H1 (cell line): Measurements from ENCODE around the gene ERMARD. TPM values are rescaled to one million over a fixed set of nuclear protein-coding genes. Genes with fewer than 3 reads are reported as not detected.

Source experiments
- CTCF ChIA-PET: fragments of 300-600 bp; sonication (Branson Sonifier 250); formaldehyde crosslinking; loops from one replicate; lab custom pipeline; 2021; ENCODE audit not compliant: partially characterized antibody; lab: Charles Lee
- POLR2A ChIA-PET: fragments of 300-600 bp; sonication (Branson Sonifier 250); formaldehyde crosslinking; loops from one replicate; lab custom pipeline; 2021; ENCODE audit warnings: inconsistent platforms; ENCODE audit not compliant: partially characterized antibody; lab: Charles Lee
- DNase-seq, 2 experiments: peaks; one replicate each; pipeline versions ENCODE4 v3.0.0 to v3.0.0-alpha.2; 2010 to 2022; ENCODE audit warnings: low spot score in 2 of 2, low read depth in 1 of 2, mixed read lengths in 1 of 2
- FAIRE-seq: peaks from 2 replicates; lab custom pipeline; 2011; peaks lifted over from hg19 to GRCh38; lab: Jason Lieb, UNC
- H2AFZ ChIP-seq: 2 replicates; pipeline ENCODE4 v1.8.1; 2012; ENCODE audit warnings: low read length, inconsistent platforms
- H2AK5ac ChIP-seq: 2 replicates; pipeline ENCODE4 v1.6.1; 2013; ENCODE audit warnings: low read depth, low read length
- H2BK120ac ChIP-seq: replicated peaks from 2 replicates; pipeline ENCODE3; 2013; ENCODE audit warnings: low read depth, low read length, inconsistent platforms
- H2BK12ac ChIP-seq: 2 replicates; pipeline ENCODE4 v1.6.1; 2013; ENCODE audit warnings: low read depth, low read length
- H2BK15ac ChIP-seq: 2 replicates; pipeline ENCODE4 v1.6.1; 2013; ENCODE audit warnings: low read length
- H2BK20ac ChIP-seq: 2 replicates; pipeline ENCODE4 v1.6.1; 2013; ENCODE audit warnings: low read length
- H2BK5ac ChIP-seq: 2 replicates; pipeline ENCODE4 v1.6.1; 2013; ENCODE audit warnings: low read depth, low read length
- H3K14ac ChIP-seq: 2 replicates; pipeline ENCODE4 v1.6.1; 2013; ENCODE audit warnings: inconsistent platforms; ENCODE audit not compliant: insufficient read length
- H3K18ac ChIP-seq: 2 replicates; pipeline ENCODE4 v1.6.1; 2013; ENCODE audit warnings: low read length; ENCODE audit errors: extremely low read depth
- H3K23ac ChIP-seq: 2 replicates; pipeline ENCODE4 v1.6.1; 2013; ENCODE audit warnings: inconsistent platforms; ENCODE audit not compliant: insufficient read length
- H3K23me2 ChIP-seq: 2 replicates; pipeline ENCODE4 v1.6.1; 2013; ENCODE audit warnings: low read depth, low read length
- H3K27ac ChIP-seq: 2 replicates; pipeline ENCODE4 v1.6.1; 2011; ENCODE audit warnings: low read depth, low read length, inconsistent platforms
- H3K27me3 ChIP-seq, 4 experiments: replicated peaks in 1 of 4; 1 replicate in 1 of 4; 2 replicates in 3 of 4; pipeline versions ENCODE4 v1.6.1 to v1.8.1; 2011 to 2013; ENCODE audit warnings: low read length in 3 of 4, mild to moderate bottlenecking in 3 of 4, inconsistent platforms in 2 of 4, mixed read lengths in 2 of 4, moderate library complexity in 1 of 4; ENCODE audit not compliant: control insufficient read depth in 3 of 4, insufficient read depth in 3 of 4; ENCODE audit errors: extremely low read depth in 1 of 4
- H3K36me3 ChIP-seq, 4 experiments: 2 replicates each; pipeline versions ENCODE4 v1.6.1 to v1.8.1; 2011 to 2013; ENCODE audit warnings: mild to moderate bottlenecking in 4 of 4, low read length in 3 of 4, moderate library complexity in 2 of 4, control low read depth in 1 of 4, inconsistent platforms in 1 of 4; ENCODE audit not compliant: insufficient read depth in 4 of 4, control insufficient read depth in 2 of 4
- H3K4ac ChIP-seq: replicated peaks from 2 replicates; pipeline ENCODE3; 2013; ENCODE audit warnings: low read length, low read depth, mixed read lengths, inconsistent platforms; ENCODE audit not compliant: insufficient read length
- H3K4me1 ChIP-seq, 4 experiments: replicated peaks in 1 of 4; 1 replicate in 1 of 4; 2 replicates in 3 of 4; pipeline versions ENCODE4 v1.6.1 to v1.8.1; 2011 to 2013; ENCODE audit warnings: low read length in 3 of 4, inconsistent platforms in 2 of 4, mixed read lengths in 1 of 4; ENCODE audit not compliant: insufficient read depth in 4 of 4, control insufficient read depth in 3 of 4
- H3K4me2 ChIP-seq, 2 experiments: 2 replicates each; pipeline versions ENCODE4 v1.6.1 to v1.8.1; 2011 to 2013; ENCODE audit warnings: low read depth in 2 of 2, low read length in 2 of 2, control low read depth in 1 of 2, inconsistent platforms in 1 of 2, mild to moderate bottlenecking in 1 of 2; ENCODE audit not compliant: insufficient read depth in 1 of 2
- H3K4me3 ChIP-seq, 4 experiments: fragments of 200-600, 300-600 bp in 1 of 4; sonication (generic), shearing (Covaris generic), sonication (Bioruptor Twin) in 1 of 4; 2 replicates each; pipeline versions ENCODE4 v1.5.1 to v1.8.1; 2011 to 2016; ENCODE audit warnings: low read length in 4 of 4, low read depth in 3 of 4, control low read depth in 2 of 4, inconsistent platforms in 2 of 4, mild to moderate bottlenecking in 2 of 4, mixed read lengths in 1 of 4, moderate library complexity in 1 of 4; ENCODE audit not compliant: insufficient read depth in 2 of 4; ENCODE audit errors: extremely low read depth in 1 of 4
- H3K56ac ChIP-seq: replicated peaks from 2 replicates; pipeline ENCODE3; 2013; ENCODE audit warnings: low read depth, mild to moderate bottlenecking, mixed read lengths, low read length, inconsistent platforms; ENCODE audit not compliant: insufficient read length
- H3K79me1 ChIP-seq: 2 replicates; pipeline ENCODE4 v1.6.1; 2013; ENCODE audit warnings: low read depth, low read length, control low read depth
- H3K79me2 ChIP-seq, 2 experiments: 2 replicates each; pipeline versions ENCODE4 v1.6.1 to v1.8.1; 2012 to 2013; ENCODE audit warnings: low read length in 2 of 2, mild to moderate bottlenecking in 2 of 2, inconsistent platforms in 1 of 2; ENCODE audit not compliant: insufficient read depth in 2 of 2, control insufficient read depth in 1 of 2
- H3K9ac ChIP-seq, 4 experiments: replicated peaks in 1 of 4; 1 replicate in 1 of 4; 2 replicates in 3 of 4; pipeline versions ENCODE4 v1.6.1 to v1.8.1; 2011 to 2013; ENCODE audit warnings: low read depth in 3 of 4, low read length in 3 of 4, control low read depth in 2 of 4, mild to moderate bottlenecking in 2 of 4, moderate library complexity in 2 of 4, inconsistent platforms in 1 of 4; ENCODE audit errors: extremely low read depth in 1 of 4
- H3K9me3 ChIP-seq, 2 experiments: 2 replicates each; pipeline versions ENCODE4 v1.6.1 to v1.8.1; 2012 to 2013; ENCODE audit warnings: mild to moderate bottlenecking in 2 of 2, moderate library complexity in 2 of 2, control low read depth in 1 of 2, inconsistent platforms in 1 of 2, low read depth in 1 of 2, low read length in 1 of 2, mixed read lengths in 1 of 2; ENCODE audit not compliant: insufficient read depth in 2 of 2
- H4K20me1 ChIP-seq, 2 experiments: replicated peaks in 1 of 2; 2 replicates each; pipeline versions ENCODE3 to v1.8.1; 2011 to 2013; ENCODE audit warnings: inconsistent platforms in 2 of 2, low read length in 2 of 2, mild to moderate bottlenecking in 1 of 2; ENCODE audit not compliant: insufficient read depth in 2 of 2, control insufficient read depth in 1 of 2
- H4K5ac ChIP-seq: 2 replicates; pipeline ENCODE4 v1.6.1; 2013; ENCODE audit warnings: low read length, low read depth, mixed read lengths, inconsistent platforms; ENCODE audit not compliant: insufficient read length
- H4K8ac ChIP-seq: 2 replicates; pipeline ENCODE4 v1.8.0; 2013; ENCODE audit warnings: mild to moderate bottlenecking, moderate library complexity, low read length, inconsistent platforms; ENCODE audit not compliant: insufficient read depth; ENCODE audit errors: extremely low read depth
- H4K91ac ChIP-seq: replicated peaks from 2 replicates; pipeline ENCODE3; 2013; ENCODE audit warnings: low read length, mixed read lengths, inconsistent platforms; ENCODE audit not compliant: insufficient read length
- BCL11A ChIP-seq, 2 experiments: IDR thresholded peaks; one replicate each; pipeline ENCODE4 v1.6.1; 2011; ENCODE audit warnings: low read depth in 2 of 2, low read length in 2 of 2, mild to moderate bottlenecking in 2 of 2
- EGR1 ChIP-seq: IDR thresholded peaks from 2 replicates; pipeline ENCODE4 v1.6.1; 2011; ENCODE audit warnings: low read depth, low read length, borderline replicate concordance
- EZH2 ChIP-seq: fragments of 200-600 bp; sonication (generic); IDR thresholded peaks from 2 replicates; pipeline ENCODE4 v1.7.1; 2012; ENCODE audit warnings: low read depth, mild to moderate bottlenecking, moderate library complexity, low read length, inconsistent platforms; ENCODE audit not compliant: severe bottlenecking
- GABPA ChIP-seq: IDR thresholded peaks from 2 replicates; pipeline ENCODE4 v1.6.1; 2011; ENCODE audit warnings: mild to moderate bottlenecking, low read length, moderate library complexity, borderline replicate concordance; ENCODE audit not compliant: insufficient read depth
- JUND ChIP-seq: IDR thresholded peaks from 2 replicates; pipeline ENCODE4 v1.6.1; 2011; ENCODE audit warnings: mild to moderate bottlenecking, improper control_type of control experiment, low read length
- PHF8 ChIP-seq: fragments of 200-600 bp; sonication (generic); conservative IDR thresholded peaks from 2 replicates; pipeline ENCODE4 v1.7.1; 2012; ENCODE audit warnings: low read depth, mild to moderate bottlenecking, inconsistent platforms, low read length, moderate library complexity
- SIX5 ChIP-seq: IDR thresholded peaks from 2 replicates; pipeline ENCODE4 v1.6.1; 2011; ENCODE audit warnings: mild to moderate bottlenecking, low read depth, low read length
- WGBS, 2 experiments: shearing (Covaris generic) in 1 of 2; methylation state at CpG; one replicate each; pipeline versions ENCODE4 v1.1.6 to v1.1.7; 2013 to 2015; ENCODE audit warnings: low lambda C conversion rate in 2 of 2, mixed read lengths in 2 of 2, inconsistent platforms in 1 of 2, low coverage in 1 of 2, missing lambda C conversion rate in 1 of 2; ENCODE audit not compliant: insufficient replicate concordance in 2 of 2, insufficient coverage in 1 of 2, insufficient read length in 1 of 2; ENCODE audit errors: extremely low coverage in 1 of 2, missing lambda C conversion rate in 1 of 2; 5-methylcytosine and 5-hydroxymethylcytosine counted together
- polyA plus RNA-seq, 7 experiments: library from polyadenylated mRNA; depleted of rRNA in 3 of 7; stranded (reverse) in 5 of 7; unstranded in 2 of 7; fragments of >200 nt in 5 of 7; fragments of 200-250 nt in 2 of 7; gene quantifications; 1 replicate in 5 of 7; 2 replicates in 1 of 7; 4 replicates in 1 of 7; pipeline versions ENCODE4 v1.2.1 to v1.2.3, GENCODE V29; 2011 to 2013; ENCODE audit warnings: missing spikeins in 2 of 7, mixed read lengths in 2 of 7
- total RNA-seq: library from RNA; stranded (reverse); fragmentation: NEBNext Ultra II Directional; extraction: Animal tissue kit (Norgen Biotek cat#: 25700); gene quantifications from 2 replicates; pipeline ENCODE4 v1.2.1, GENCODE V29; 2021

ERMARD gene
- total and polyA plus RNA-seq, 2 of the 8 experiments (the other 6 are each of a cell fraction or from before 2014, with no cell fraction given) = 12.2 to 25.6 TPM

- no peak overlapping the region for H3K9ac ChIP-seq
- no peak overlapping the region for H3K56ac ChIP-seq
- H2BK12ac ChIP-seq = no peak overlapping the region
- no peak for FAIRE-seq
- H3K4me3 ChIP-seq = no peak overlapping the region
- H3K9me3 ChIP-seq = no peaks in the 10 kb centered on the region
- H2BK15ac ChIP-seq = no peak overlapping the region
- H3K14ac ChIP-seq = no peak overlapping the region
- H3K23ac ChIP-seq = no peak overlapping the region
- TF ChIP-seq GABPA = no peak
- no peak for TF ChIP-seq EGR1
- TF ChIP-seq EZH2 = no peak
- TF ChIP-seq JUND = no peak
- TF ChIP-seq SIX5 = no peak
- no peak for TF ChIP-seq PHF8
- no peak for TF ChIP-seq BCL11A (IDR thresholded peaks at IDR 0.05; ENCODE audit: low read depth in 2 of 2, low read length in 2 of 2)
- no peak overlapping the region for H4K91ac ChIP-seq
- H3K18ac ChIP-seq = no peak overlapping the region
- 93% methylated on average over 2 of the region's 2 CpGs; no CpG with 5 or more reads in 1 of the 2 experiments for WGBS, 2 experiments
- H3K27me3 ChIP-seq = no peaks in the 10 kb centered on the region
- H2AFZ ChIP-seq = no peak overlapping the region
- H3K4me1 ChIP-seq = 0 out of 7 replicates have a peak, but pooled peaks cover 0 to 3% (median 0%) of the 10 kb centered on the region in 4 experiments
- CTCF ChIA-PET = interaction anchor here (0.7 to 1.5 kb wide), 3 partner anchors 10 to 83 kb away, joined by 3 to 4 read pairs (median 4); no protein-coding TSS in a partner anchor
- H4K5ac ChIP-seq = no peak overlapping the region
- H3K4me2 ChIP-seq = no peak overlapping the region
- H4K20me1 ChIP-seq = peaks cover 3 to 7% of the 10 kb centered on the region in 2 experiments
- H2BK20ac ChIP-seq = no peak overlapping the region
- H3K36me3 ChIP-seq = peaks cover 0 to 59% (median 11%) of the 10 kb centered on the region in 4 experiments; a peak in 6 of 8 replicates
- no peak overlapping the region for H2BK5ac ChIP-seq
- H2AK5ac ChIP-seq = no peak overlapping the region
- H2BK120ac ChIP-seq = no peak overlapping the region
- H3K79me1 ChIP-seq = no peaks in the 10 kb centered on the region; the same call in 1 of the 2 replicates
- peaks cover 3% of the 10 kb centered on the region; the same call in 1 of the 2 replicates for H3K23me2 ChIP-seq
- no peak overlapping the region for H3K27ac ChIP-seq
- DNase-seq = no peak
- H3K4ac ChIP-seq = no peak overlapping the region
- peaks cover 0 to 24% of the 10 kb centered on the region in 2 experiments; a peak in 3 of 4 replicates for H3K79me2 ChIP-seq
- POLR2A ChIA-PET = interaction anchor here (1.0 to 5.3 kb wide), 3 partner anchors 7 to 47 kb away, joined by 3 to 22 read pairs (median 3); partner anchors contain the start of genes C6orf120 and WDR27
- H4K8ac ChIP-seq = no peak overlapping the region
Measured at GRCh38 chr6:169707772-169708171, 43.6 kb upstream of the ERMARD start.
